ENCODE data around the gene IFT22. TPM values are rescaled to one million over a fixed set of nuclear protein-coding genes. Genes with fewer than 3 reads are reported as not detected.

IFT22 gene
- total and polyA plus RNA-seq, 2 experiments from 2014 or later = 13.8 to 38.8 TPM

GRCh38 chr7:101306307-101306706, 15.3 kb downstream of the IFT22 start:
- peaks cover 99% of the 10 kb centered on the region for H3K79me2 ChIP-seq (replicated peaks; ENCODE audit: insufficient read depth)
- peaks cover 76% of the 10 kb centered on the region for H3K36me3 Mint-ChIP-seq (ENCODE audit: low read depth)
- H3K36me3 ChIP-seq (ENCODE audit: insufficient read depth) = peaks cover 56% of the 10 kb centered on the region

GRCh38 chr7:101303102-101303701, 18.4 kb downstream of the IFT22 start:
- Histone ChIP-seq H3K79me2 (replicated peaks; ENCODE audit: insufficient read depth) (peaks cover 99% of the 10 kb centered on the region), H3K4me2 (peak overlapping the region; percentile 85), H3K9me2 (ENCODE audit: insufficient read depth) (no peaks in the 10 kb centered on the region), H4K20me1 (replicated peaks; ENCODE audit: insufficient read depth) (peaks cover 30% of the 10 kb centered on the region), H3K36me3 (ENCODE audit: insufficient read depth) (peaks cover 47% of the 10 kb centered on the region), H3F3A (replicated peaks; ENCODE audit: low read depth) (peaks cover 29% of the 10 kb centered on the region), H3K27ac (ENCODE audit: low read depth) (peak overlapping the region; percentile 91), H3K4me1 (ENCODE audit: insufficient read depth) (peaks cover 45% of the 10 kb centered on the region), H3K27me3 (ENCODE audit: insufficient read depth) (no peaks in the 10 kb centered on the region), H2AFZ (no peak overlapping the region), H3K4me3 (peak overlapping the region; percentile 95)
- H3K9me3 Mint-ChIP-seq = peaks cover 3% of the 10 kb centered on the region; the same call in 1 of the 3 replicates
- peaks cover 20% of the 10 kb centered on the region for H3K4me1 Mint-ChIP-seq
- 0 out of 2 replicates have a peak overlapping the region, but pooled peaks have one; percentile 42 for H3K27ac Mint-ChIP-seq
- peak; percentile 66 for DNase-seq (ENCODE audit: low spot score)
- peaks cover 65% of the 10 kb centered on the region for H3K36me3 Mint-ChIP-seq (ENCODE audit: low read depth)
- peaks cover 21% of the 10 kb centered on the region for H3K27me3 Mint-ChIP-seq (ENCODE audit: insufficient read depth, low read depth, poor library complexity)
- peak overlapping the region; percentile 76 for H3K4me3 Mint-ChIP-seq
- peak; percentile 16 for ATAC-seq
- peak; percentile 68 for TF ChIP-seq POLR2AphosphoS5 (IDR thresholded peaks at IDR 0.05; ENCODE audit: low read depth)
- TF ChIP-seq EZH2phosphoT487 (IDR thresholded peaks at IDR 0.05; ENCODE audit: unreplicated experiment) = no peak

More at GRCh38 chr7:101306307-101306706, 15.3 kb downstream of the IFT22 start:
- no peak overlapping the region; the same call in 1 of the 2 replicates for H3K27ac ChIP-seq (ENCODE audit: low read depth)
- H3K27ac Mint-ChIP-seq = no peak overlapping the region
- peaks cover 9% of the 10 kb centered on the region; the same call in 2 of the 3 replicates for H3K9me3 Mint-ChIP-seq
- H3F3A ChIP-seq (replicated peaks; ENCODE audit: low read depth) = peaks cover 43% of the 10 kb centered on the region
- peak overlapping the region; percentile 85; the same call in 1 of the 2 replicates for H3K4me2 ChIP-seq
- peaks cover 21% of the 10 kb centered on the region for H3K27me3 Mint-ChIP-seq (ENCODE audit: insufficient read depth, low read depth, poor library complexity)
- no peaks in the 10 kb centered on the region for H3K27me3 ChIP-seq (ENCODE audit: insufficient read depth)
- peaks cover 24% of the 10 kb centered on the region for H3K4me1 Mint-ChIP-seq
- ATAC-seq (no peak), DNase-seq (ENCODE audit: low spot score) (no peak)
- no peaks in the 10 kb centered on the region for H3K9me2 ChIP-seq (ENCODE audit: insufficient read depth)
- no peak overlapping the region for H3K4me3 ChIP-seq
- peaks cover 39% of the 10 kb centered on the region for H3K4me1 ChIP-seq (ENCODE audit: insufficient read depth)
- no peak overlapping the region; the same call in 2 of the 3 replicates for H3K4me3 Mint-ChIP-seq
- peaks cover 48% of the 10 kb centered on the region for H4K20me1 ChIP-seq (replicated peaks; ENCODE audit: insufficient read depth)
- no peak overlapping the region for H2AFZ ChIP-seq
- TF ChIP-seq STAT1 (IDR thresholded peaks at IDR 0.05; ENCODE audit: unreplicated experiment) = no peak
- peak; percentile 51 for TF ChIP-seq POLR2AphosphoS5 (IDR thresholded peaks at IDR 0.05; ENCODE audit: low read depth)
- TF ChIP-seq ZNF331 (CRISPR knock-in tag; IDR thresholded peaks at IDR 0.05; ENCODE audit: low read depth) = no peak
- TF ChIP-seq NANOG (IDR thresholded peaks at IDR 0.05; ENCODE audit: borderline replicate concordance) = no peak
- TF ChIP-seq ETS1 (IDR thresholded peaks at IDR 0.05) = no peak

- H4K20me1 ChIP-seq (replicated peaks; ENCODE audit: insufficient read depth) = peaks cover 30% of the 10 kb centered on the region
- peak overlapping the region; percentile 82; the same call in 1 of the 2 replicates for H3K27ac Mint-ChIP-seq
- ATAC-seq (peak; percentile 63), DNase-seq (ENCODE audit: low spot score) (peak; percentile 94)
- peaks cover 23% of the 10 kb centered on the region for H3K4me1 Mint-ChIP-seq
- H3K9me3 Mint-ChIP-seq = peaks cover 3% of the 10 kb centered on the region; the same call in 1 of the 3 replicates
- H3K4me3 ChIP-seq = peak overlapping the region; percentile 95
- H3K27me3 Mint-ChIP-seq (ENCODE audit: insufficient read depth, low read depth, poor library complexity) = peaks cover 20% of the 10 kb centered on the region
- H3K36me3 Mint-ChIP-seq (ENCODE audit: low read depth) = peaks cover 64% of the 10 kb centered on the region
- peaks cover 48% of the 10 kb centered on the region for H3K4me1 ChIP-seq (ENCODE audit: insufficient read depth)
- peak overlapping the region; percentile 85 for H3K4me2 ChIP-seq
- TF ChIP-seq POLR2AphosphoS5 (IDR thresholded peaks at IDR 0.05; ENCODE audit: low read depth) (peak; percentile 96), EZH2 (IDR thresholded peaks at IDR 0.05; ENCODE audit: low read depth, unreplicated experiment) (no peak), ZNF331 (CRISPR knock-in tag; IDR thresholded peaks at IDR 0.05; ENCODE audit: low read depth) (no peak), ETS1 (IDR thresholded peaks at IDR 0.05) (0 out of 2 replicates have a peak, but pooled peaks have one; percentile 16), CTCF (conservative IDR thresholded peaks at IDR 0.05; ENCODE audit: low read depth in 2 of 2) (0 out of 4 replicates have a peak, but pooled peaks of 1 of the 2 experiments have one; percentile 0), ZNF114 (CRISPR knock-in tag; IDR thresholded peaks at IDR 0.05) (no peak)
- H3F3A ChIP-seq (replicated peaks; ENCODE audit: low read depth) = peaks cover 29% of the 10 kb centered on the region
- no peak overlapping the region for H2AFZ ChIP-seq
- H3K4me3 Mint-ChIP-seq = peak overlapping the region; percentile 76
- no peaks in the 10 kb centered on the region for H3K9me2 ChIP-seq (ENCODE audit: insufficient read depth)
- peaks cover 99% of the 10 kb centered on the region for H3K79me2 ChIP-seq (replicated peaks; ENCODE audit: insufficient read depth)
- H3K36me3 ChIP-seq (ENCODE audit: insufficient read depth) = peaks cover 47% of the 10 kb centered on the region
- peak overlapping the region; percentile 91 for H3K27ac ChIP-seq (ENCODE audit: low read depth)
- no peaks in the 10 kb centered on the region for H3K27me3 ChIP-seq (ENCODE audit: insufficient read depth)
Measured at GRCh38 chr7:101302641-101303101, 18.9 kb downstream of the IFT22 start.
